GM12891 (cell line): Measurements from ENCODE around the gene C8G.

Source experiments
- DNase-seq: peaks from one replicate; pipeline ENCODE4 v3.0.0; 2011; ENCODE audit warnings: low spot score; ENCODE audit not compliant: insufficient read length
- FAIRE-seq: peaks from 2 replicates; lab custom pipeline; 2011; peaks lifted over from hg19 to GRCh38; lab: Jason Lieb, UNC
- PAX5 ChIP-seq: IDR thresholded peaks from 2 replicates; pipeline ENCODE4 v1.6.1; 2011; ENCODE audit warnings: low read length, moderate library complexity, mild to moderate bottlenecking; ENCODE audit not compliant: insufficient read depth, severe bottlenecking
- POLR2A ChIP-seq: IDR thresholded peaks from 2 replicates; pipeline ENCODE4 v1.6.1; 2011; ENCODE audit warnings: low read depth, low read length, control low read depth
- POLR2AphosphoS5 ChIP-seq: IDR thresholded peaks from 2 replicates; pipeline ENCODE4 v1.6.1; 2011; ENCODE audit warnings: low read depth, low read length, control low read depth
- POU2F2 ChIP-seq: IDR thresholded peaks from 2 replicates; pipeline ENCODE4 v1.6.1; 2011; ENCODE audit warnings: low read depth, mild to moderate bottlenecking, control low read depth, low read length, moderate library complexity
- SPI1 ChIP-seq: IDR thresholded peaks from 2 replicates; pipeline ENCODE4 v1.6.1; 2011; ENCODE audit warnings: low read depth, low read length, control low read depth
- TAF1 ChIP-seq: IDR thresholded peaks from 2 replicates; pipeline ENCODE4 v1.6.1; 2011; ENCODE audit warnings: low read depth, low read length, control low read depth

C8G gene

DNA sequence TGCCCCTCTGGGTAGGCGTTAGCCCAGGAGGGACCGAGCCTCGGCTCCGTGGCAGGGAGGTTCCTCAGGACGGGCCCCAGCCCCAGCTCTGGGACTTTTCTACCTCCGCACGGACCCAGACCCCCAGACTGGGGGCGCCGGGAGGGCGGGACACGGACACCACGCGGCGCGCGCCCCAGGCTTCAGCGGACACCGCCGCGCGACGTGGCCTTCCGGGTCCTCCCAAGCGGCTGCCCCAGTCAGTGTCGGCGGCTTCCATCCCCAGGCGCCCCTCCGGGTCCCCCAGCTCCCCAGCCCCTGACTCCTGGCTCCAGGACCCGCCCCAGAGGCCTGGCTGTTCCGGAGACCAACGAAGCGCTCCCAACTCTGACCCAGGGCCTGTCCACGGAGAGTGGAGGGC is 40.8 kb downstream of the C8G start:
- no peak for DNase-seq

DNA sequence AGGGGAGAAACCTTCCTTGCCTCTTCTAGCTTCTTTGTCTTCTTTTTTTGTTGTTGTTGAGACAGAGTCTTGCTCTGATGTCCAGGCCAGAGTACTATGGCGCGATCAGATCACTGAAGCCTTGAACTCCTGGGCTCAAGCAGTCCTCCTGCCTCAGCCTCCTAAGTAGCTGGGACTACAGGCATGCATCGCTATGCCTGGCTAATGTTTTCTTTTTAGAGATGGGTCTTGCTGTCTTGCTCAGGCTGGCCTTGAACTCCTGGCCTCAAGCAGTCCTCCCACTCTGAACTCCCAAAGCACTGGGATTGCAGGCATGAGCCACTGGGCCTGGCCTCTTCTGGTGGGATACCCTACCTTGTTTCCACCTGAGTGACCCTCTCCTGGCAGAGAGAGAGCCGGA is 43.8 kb downstream of the C8G start:
- TF ChIP-seq SPI1, result no peak
- TF ChIP-seq POU2F2, result no peak
- TF ChIP-seq POLR2A, result no peak
- TF ChIP-seq PAX5, result no peak
- TF ChIP-seq TAF1, result no peak
- no peak for TF ChIP-seq POLR2AphosphoS5
- DNase-seq (no peak), FAIRE-seq (no peak)

More for the DNA sequence above, 40.8 kb downstream of the C8G start:
- no peak for FAIRE-seq
- no peak for TF ChIP-seq TAF1

GRCh38 chr9:136990242-136990911 is 45.3 kb downstream of the C8G start:
- DNase-seq (no peak), FAIRE-seq (no peak)
- TF ChIP-seq TAF1, result no peak
- no peak for TF ChIP-seq POLR2A
- no peak for TF ChIP-seq POLR2AphosphoS5
- no peak for TF ChIP-seq POU2F2
- no peak for TF ChIP-seq PAX5
- no peak for TF ChIP-seq SPI1

DNA sequence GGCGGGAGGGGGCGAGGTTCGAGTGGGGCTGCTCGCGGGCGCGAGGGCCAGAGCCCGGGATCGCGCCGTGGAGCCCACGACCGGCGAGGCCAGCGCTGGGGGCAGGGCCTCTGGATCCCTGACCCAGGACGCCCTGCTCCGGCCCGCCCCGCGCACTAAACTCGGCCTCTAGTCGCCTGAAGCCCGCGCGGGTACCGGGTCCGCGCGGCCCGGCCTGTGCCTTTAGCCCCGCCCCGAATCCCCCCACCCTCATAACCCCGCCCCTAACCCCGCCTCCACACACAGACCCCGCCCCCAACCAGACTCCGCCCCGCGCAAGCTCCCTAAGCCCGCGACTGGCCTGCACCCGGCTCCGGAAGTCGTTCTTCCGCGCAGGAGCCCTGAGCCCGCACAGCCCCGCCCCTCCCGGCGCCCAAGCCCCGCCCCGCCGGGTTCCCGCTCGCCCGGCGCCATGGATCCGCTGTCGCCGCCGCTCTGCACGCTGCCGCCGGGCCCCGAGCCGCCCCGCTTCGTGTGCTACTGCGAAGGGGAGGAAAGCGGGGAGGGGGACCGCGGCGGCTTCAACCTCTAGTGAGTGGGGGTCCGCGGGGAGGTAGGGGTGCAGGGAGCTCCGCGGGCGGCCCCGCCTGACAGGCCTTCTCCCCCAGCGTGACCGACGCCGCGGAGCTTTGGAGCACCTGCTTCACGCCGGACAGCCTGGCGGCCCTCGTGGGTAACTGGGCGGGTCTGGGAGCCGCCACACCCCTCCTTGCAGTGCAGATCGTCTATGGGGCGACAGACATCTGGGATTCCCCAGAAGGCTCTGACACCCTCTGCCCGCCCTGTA is 47.2 kb downstream of the C8G start, which contains the start of gene PAXX:
Gene PAXX (plus strand): TSS at position 430 of the 826 bp plus-strand sequence. CDS start 22 bp downstream, at position 452.
- DNase-seq (peak; percentile 99), FAIRE-seq (peak; percentile 95)
- TF ChIP-seq POLR2A (0 out of 2 replicates have a peak, but pooled peaks have one; percentile 19), TAF1 (no peak), PAX5 (no peak)

- DNase-seq (no peak), FAIRE-seq (no peak)
- TF ChIP-seq POLR2A (no peak), SPI1 (no peak), POLR2AphosphoS5 (no peak)
These were observed 47.9 kb downstream of the C8G start for GRCh38 chr9:136992819-136993369.

- TF ChIP-seq POLR2AphosphoS5 (no peak), POLR2A (no peak), PAX5 (no peak), POU2F2 (no peak), TAF1 (no peak), SPI1 (no peak)
- DNase-seq (no peak), FAIRE-seq (no peak)
These were observed 49.3 kb downstream of the C8G start for GRCh38 chr9:136994180-136994887.

GRCh38 chr9:136994888-136995230 is 49.8 kb downstream of the C8G start:
- DNase-seq, result no peak
- FAIRE-seq, result no peak
- TF ChIP-seq POLR2AphosphoS5 (no peak), TAF1 (no peak), SPI1 (no peak), POU2F2 (no peak), PAX5 (no peak), POLR2A (no peak)

DNA sequence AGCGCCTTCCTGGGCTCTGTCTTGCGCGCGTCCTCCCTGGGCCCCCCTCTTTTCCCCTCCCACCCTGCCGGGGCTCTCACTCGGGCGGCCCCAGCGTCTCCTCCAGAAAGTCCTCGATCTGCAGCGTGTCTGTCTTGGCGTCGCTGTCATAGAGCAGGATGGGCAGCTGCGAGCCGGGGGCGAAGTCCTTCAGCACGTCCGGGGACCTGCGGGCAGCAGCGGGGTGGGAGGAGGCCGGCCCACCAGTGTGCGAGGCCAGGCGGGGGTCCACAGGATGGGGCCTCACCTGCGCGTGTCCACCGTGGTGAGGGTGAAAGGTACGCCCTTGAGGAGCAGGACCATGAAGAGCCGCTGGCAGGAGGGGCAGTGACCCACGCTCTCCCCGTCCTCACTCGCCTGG is 50.3 kb downstream of the C8G start:
- no peak for TF ChIP-seq POU2F2
- TF ChIP-seq SPI1, result no peak
- TF ChIP-seq PAX5, result no peak
- DNase-seq (no peak), FAIRE-seq (no peak)

DNA sequence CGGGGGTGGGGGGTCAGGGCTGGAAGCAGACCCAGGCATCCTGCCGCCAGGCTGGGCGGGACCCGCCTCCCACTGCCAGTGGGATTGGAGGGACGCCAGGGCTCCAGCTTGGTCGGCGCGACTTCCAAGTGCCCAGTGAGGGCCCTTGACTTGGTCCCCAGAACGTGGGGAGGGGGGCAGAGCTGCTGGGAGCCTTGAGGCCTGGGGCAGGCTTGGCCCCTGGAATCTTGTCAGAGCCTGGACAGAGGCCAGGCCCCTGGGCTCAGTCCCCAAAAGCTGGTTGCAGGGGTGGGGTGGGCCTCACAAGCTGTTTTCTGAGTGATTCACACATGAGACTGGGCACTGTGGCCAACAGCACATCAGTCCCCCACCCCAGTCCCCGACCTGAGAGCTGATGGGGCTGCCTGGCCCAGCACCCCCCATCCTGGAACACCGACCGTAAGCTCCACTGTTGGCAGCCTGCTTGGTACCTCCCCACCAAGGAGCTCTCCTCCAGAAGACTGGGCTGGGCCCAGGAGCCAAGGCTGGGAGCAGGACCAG is 50.8 kb downstream of the C8G start:
- no peak for TF ChIP-seq PAX5
- no peak for TF ChIP-seq SPI1
- no peak for TF ChIP-seq TAF1
- no peak for TF ChIP-seq POU2F2
- no peak for TF ChIP-seq POLR2AphosphoS5
- TF ChIP-seq POLR2A, result no peak
- no peak for DNase-seq
- FAIRE-seq, result no peak
